ENCODE results near the gene TGFBR3L. TPM values are rescaled to one million over a fixed set of nuclear protein-coding genes. Genes with fewer than 3 reads are reported as not detected.

TGFBR3L gene
- total and polyA plus RNA-seq, 2 donors (not counting 3 experiments of a cell fraction or from before 2014, with no cell fraction given): 0.35 TPM; not detected in 1

DNA sequence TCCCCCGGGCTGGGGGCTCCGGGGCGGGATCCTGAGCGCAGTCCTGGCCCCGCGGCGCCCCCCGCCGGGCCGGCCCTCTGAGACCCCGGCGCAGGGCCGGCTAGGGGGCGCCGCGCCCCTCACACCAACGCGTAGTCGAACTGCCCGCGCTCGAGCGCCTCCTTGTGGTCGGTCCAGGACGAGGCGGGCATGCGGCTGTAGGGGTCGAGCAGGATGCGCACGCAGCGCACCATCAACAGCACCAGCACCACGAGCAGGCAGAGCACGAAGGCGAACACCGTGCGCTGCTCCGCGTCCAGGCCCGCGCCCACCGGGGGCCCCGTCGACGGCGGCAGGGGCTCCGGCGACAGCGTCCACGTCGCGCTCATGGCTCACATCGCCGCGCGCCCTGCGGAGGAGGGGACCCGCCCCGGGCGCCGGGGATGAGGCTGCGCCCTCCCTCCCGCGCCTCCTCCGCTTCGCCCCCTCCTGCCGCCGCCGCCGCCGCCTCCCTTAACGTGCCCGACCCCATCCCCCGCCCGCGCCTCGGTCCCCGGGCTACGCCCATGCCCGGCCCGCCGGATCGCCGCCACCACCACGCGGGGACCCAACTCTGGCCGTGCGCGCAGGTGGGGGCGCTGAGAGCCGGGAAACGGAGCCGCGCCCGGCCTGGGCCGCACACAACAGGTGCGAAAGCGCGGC, 10.7 kb downstream of the TGFBR3L start:
- ChIA-PET CTCF (no interaction called here), POLR2A (no interaction called here)
- H3K9me3 ChIP-seq (replicated peaks; ENCODE audit: control insufficient read depth, insufficient read depth, low read length): no peaks in the 10 kb centered on the region
- peaks cover 28% of the 10 kb centered on the region for H3K4me1 ChIP-seq (ENCODE audit: control insufficient read depth, extremely low read depth, insufficient read depth, low read length)
- intact Hi-C loops (cut with micrococcal nuclease) (loop anchor here (1.0 kb wide), 1 partner anchor 72 kb away; no protein-coding TSS in a partner anchor), dilution Hi-C loops (cut with MboI; ENCODE audit: extremely low pct_ligation_motif_present, low sequenced_read_pairs) (no loop called here)
- TF ChIP-seq JUN (IDR thresholded peaks at IDR 0.05; ENCODE audit: borderline replicate concordance, insufficient read depth, insufficient read length, low read depth): no peak
- no peak for TF ChIP-seq EZH2 (IDR thresholded peaks at IDR 0.05; ENCODE audit: borderline replicate concordance, low read depth, low read length, severe bottlenecking)
- TF ChIP-seq, protein P1, sequence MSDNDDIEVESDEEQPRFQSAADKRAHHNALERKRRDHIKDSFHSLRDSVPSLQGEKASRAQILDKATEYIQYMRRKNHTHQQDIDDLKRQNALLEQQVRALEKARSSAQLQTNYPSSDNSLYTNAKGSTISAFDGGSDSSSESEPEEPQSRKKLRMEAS (IDR thresholded peaks at IDR 0.05; ENCODE audit: insufficient read depth, insufficient read length): peak; percentile 95
- TF ChIP-seq, protein P2, sequence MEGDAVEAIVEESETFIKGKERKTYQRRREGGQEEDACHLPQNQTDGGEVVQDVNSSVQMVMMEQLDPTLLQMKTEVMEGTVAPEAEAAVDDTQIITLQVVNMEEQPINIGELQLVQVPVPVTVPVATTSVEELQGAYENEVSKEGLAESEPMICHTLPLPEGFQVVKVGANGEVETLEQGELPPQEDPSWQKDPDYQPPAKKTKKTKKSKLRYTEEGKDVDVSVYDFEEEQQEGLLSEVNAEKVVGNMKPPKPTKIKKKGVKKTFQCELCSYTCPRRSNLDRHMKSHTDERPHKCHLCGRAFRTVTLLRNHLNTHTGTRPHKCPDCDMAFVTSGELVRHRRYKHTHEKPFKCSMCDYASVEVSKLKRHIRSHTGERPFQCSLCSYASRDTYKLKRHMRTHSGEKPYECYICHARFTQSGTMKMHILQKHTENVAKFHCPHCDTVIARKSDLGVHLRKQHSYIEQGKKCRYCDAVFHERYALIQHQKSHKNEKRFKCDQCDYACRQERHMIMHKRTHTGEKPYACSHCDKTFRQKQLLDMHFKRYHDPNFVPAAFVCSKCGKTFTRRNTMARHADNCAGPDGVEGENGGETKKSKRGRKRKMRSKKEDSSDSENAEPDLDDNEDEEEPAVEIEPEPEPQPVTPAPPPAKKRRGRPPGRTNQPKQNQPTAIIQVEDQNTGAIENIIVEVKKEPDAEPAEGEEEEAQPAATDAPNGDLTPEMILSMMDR (IDR thresholded peaks at IDR 0.05; ENCODE audit: extremely low read depth in 1 of 2, insufficient read depth in 1 of 2, low read depth in 1 of 2, low read length in 2 of 2): peak; percentile 95 to 96
- no peak for TF ChIP-seq POLR2A (IDR thresholded peaks at IDR 0.05; ENCODE audit: low read depth, low read length)
- TF ChIP-seq POLR2AphosphoS5 (IDR thresholded peaks at IDR 0.05; ENCODE audit: insufficient read depth, low read depth, low read length): peak; percentile 29
- no peak for TF ChIP-seq GATA2 (IDR thresholded peaks at IDR 0.05; ENCODE audit: insufficient read depth, insufficient read length, low read depth, low read length)
- TF ChIP-seq FOS (IDR thresholded peaks at IDR 0.05; ENCODE audit: borderline replicate concordance, insufficient read depth, low read length): no peak
- peak; percentile 80 for TF ChIP-seq MYC (IDR thresholded peaks at IDR 0.05; ENCODE audit: low read depth, low read length)
- no peak overlapping the region for H3K27ac ChIP-seq (ENCODE audit: insufficient read depth, low read depth, low read length)
- H3K4me2 ChIP-seq (ENCODE audit: insufficient read depth, low read length): peak overlapping the region; percentile 14
- H3K9ac ChIP-seq (replicated peaks; ENCODE audit: extremely low read depth, insufficient read depth, low read length): no peak overlapping the region
- peak; percentile 79 for DNase-seq (ENCODE audit: low read depth, low spot score)
- no TSS peak for BruUV-seq (replicated peaks)
- H3K4me3 ChIP-seq (replicated peaks in 1 of 3; ENCODE audit: insufficient read depth in 1 of 3, low read depth in 1 of 3, low read length in 3 of 3): peak overlapping the region in 2 of 3 experiments; percentile 18 to 29
- H3K36me3 ChIP-seq (ENCODE audit: control insufficient read depth in 2 of 2, extremely low read depth in 1 of 2, insufficient read depth in 2 of 2, low read length in 2 of 2): peaks cover 0 to 5% of the 10 kb centered on the region in 2 experiments
- H3K27me3 ChIP-seq (ENCODE audit: control insufficient read depth in 2 of 2, insufficient read depth in 2 of 2, low read length in 2 of 2): no peaks in the 10 kb centered on the region
- no peaks in the 10 kb centered on the region for H3K79me2 ChIP-seq (ENCODE audit: control insufficient read depth, insufficient read depth, low read length)
- peak overlapping the region; percentile 60 for H2AFZ ChIP-seq (ENCODE audit: low read depth, low read length)
- H4K20me1 ChIP-seq (replicated peaks; ENCODE audit: control insufficient read depth, extremely low read depth, insufficient read depth, low read length): no peaks in the 10 kb centered on the region
- H3K9me1 ChIP-seq (replicated peaks; ENCODE audit: control insufficient read depth, extremely low read depth, insufficient read depth, low read length): no peaks in the 10 kb centered on the region
- FAIRE-seq: peak; percentile 56
